GM20431 (cell line): Measurements from ENCODE around the gene MAST1.
"Not testable (repeated sequence)": the region's sequence is repeated elsewhere in the genome, so short reads cannot be mapped to it uniquely, and the experiment has no call there.

Source experiments
- in situ Hi-C: fragments of 300-500 bp; cut with MseI, MboI; formaldehyde crosslinking; loops from one replicate; pipeline ENCODE4 v1.15.0; 2020; ENCODE audit warnings: low sequenced_read_pairs; ENCODE audit not compliant: unreplicated experiment

The MAST1 gene

GRCh38 chr19:12888006-12888603, 49.8 kb downstream of the MAST1 start:
- in situ Hi-C loops, result no loop called here

- in situ Hi-C loops, result not testable (repeated sequence)
Measured at GRCh38 chr19:12890299-12890786, 52.0 kb downstream of the MAST1 start.

DNA sequence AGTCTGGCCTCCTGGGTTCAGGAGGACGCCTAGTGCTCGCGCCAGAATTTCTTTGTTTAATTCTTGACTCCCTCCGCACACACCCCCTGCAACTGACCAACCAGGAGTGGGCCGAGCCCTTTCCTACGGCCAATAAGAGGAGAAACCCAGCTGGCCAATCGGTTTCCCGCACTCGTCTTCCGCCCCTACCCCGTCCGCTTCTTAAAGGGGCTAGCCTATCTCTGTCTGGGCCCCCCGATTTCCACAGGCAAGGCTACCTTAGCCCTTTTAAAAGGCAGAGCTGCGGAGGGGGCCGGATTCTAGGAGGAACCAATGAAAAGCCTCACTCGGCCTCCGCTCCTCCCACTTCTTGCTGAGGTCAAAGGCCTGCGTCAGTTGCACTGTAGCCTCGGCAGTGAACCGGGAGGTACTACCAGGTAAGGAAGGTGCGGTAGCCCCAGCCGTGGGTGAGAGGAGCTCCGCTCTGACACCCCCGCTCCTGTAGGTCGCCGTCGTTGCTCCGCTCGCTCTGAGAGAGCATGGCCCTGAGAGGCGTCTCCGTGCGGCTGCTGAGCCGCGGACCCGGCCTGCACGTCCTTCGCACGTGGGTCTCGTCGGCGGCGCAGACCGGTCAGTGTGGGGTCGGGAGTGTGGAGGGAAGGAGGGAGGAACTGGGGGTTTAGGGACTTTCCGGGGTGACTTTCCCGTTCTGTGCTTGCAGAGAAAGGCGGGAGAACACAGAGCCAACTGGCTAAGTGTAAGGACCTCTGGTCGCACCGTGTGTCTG, 52.7 kb downstream of the MAST1 start, which contains the start of gene GCDH:
Gene GCDH, plus strand, starts transcription at position 374 of the 766 bp plus-strand sequence. Its CDS starts 145 bp downstream, at position 519.
- in situ Hi-C loops, result no loop called here

DNA sequence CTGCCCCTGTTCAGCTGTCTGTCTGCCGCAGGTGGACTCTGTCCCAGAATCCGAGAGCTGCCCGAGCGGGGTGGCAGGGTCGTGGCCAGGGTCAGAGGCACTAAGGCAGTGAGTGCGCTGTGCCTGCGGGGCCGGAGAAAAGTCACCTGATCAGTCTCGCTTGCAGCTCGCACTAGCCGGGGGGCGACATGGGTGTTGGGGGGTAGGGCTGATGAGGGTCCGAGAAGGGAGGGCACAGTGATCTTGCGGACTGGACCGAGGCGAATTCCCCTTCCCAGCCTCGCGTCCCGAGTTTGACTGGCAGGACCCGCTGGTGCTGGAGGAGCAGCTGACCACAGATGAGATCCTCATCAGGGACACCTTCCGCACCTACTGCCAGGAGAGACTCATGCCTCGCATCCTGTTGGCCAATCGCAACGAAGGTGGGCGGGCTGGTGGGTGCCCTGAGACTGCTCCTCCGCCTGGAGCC, 53.3 kb downstream of the MAST1 start:
- in situ Hi-C loops, result no loop called here

DNA sequence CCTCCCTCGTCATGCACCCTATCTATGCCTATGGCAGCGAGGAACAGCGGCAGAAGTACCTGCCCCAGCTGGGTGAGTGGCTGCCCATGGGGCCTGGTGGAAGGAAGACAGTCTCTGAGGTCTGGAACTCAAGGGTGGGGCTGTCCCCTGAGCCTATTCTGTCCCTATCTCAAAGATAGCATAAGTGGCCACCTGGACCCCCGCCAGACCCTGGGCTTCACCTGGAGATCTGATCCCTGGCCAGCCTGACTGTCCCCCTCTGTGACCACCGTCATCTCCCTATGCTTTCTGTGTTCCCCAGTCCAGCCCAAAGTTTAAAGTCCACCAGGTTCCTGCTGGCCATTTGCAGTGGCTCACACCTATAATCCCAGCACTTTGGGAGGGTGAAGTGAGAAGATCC, 55.3 kb downstream of the MAST1 start:
- in situ Hi-C loops, result no loop called here

DNA sequence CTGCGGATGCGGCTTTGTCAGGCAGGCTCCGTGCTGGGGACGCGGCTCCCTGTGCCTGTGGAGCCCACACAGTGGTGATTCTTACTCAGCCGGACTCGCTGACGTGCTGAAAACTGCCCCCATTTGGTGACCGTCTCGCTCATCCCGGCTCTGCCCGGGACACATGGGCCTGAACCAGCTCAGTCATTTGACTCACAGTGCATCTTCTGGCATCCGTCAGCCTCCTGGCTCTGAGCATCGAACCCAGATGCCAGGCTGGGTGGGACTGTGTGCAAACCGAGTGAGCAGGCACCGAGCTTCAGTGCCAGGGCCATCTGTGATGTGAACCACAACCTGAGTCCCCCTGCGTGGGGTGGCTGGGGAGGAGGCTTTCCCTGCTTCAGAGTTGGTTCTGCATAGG, 58.1 kb downstream of the MAST1 start:
- in situ Hi-C loops, result no loop called here

DNA sequence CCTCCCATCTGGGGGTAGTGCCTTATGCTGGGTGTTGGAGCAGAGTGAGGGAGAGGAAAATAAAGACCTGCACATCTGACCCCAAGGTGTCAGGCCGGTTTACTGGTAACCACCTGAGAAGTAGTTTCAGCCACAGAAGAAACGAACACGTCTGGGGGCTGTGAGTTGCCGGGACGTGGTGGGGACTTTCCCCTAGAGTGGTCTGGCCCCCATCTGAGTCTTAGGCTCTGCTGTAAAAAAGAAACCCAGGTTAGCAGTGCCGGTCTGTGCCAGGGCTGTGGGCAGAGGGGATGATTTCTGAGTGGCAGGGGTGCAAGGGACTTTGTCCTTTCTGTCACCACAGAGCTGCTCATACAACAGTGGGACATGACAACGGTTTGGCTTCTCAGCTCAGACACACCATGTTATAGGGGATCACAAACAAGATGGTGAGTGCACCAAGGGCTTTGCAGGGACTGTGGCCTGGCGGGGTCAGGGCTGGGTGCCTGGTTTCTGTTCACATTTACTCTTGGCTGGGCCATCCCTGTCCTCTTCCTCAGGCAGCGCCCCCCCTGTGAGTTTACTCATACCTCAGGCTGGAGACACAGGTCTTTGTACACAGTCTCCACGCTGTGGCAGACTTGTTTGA, 61.7 kb downstream of the MAST1 start:
- in situ Hi-C loops, result no loop called here

DNA sequence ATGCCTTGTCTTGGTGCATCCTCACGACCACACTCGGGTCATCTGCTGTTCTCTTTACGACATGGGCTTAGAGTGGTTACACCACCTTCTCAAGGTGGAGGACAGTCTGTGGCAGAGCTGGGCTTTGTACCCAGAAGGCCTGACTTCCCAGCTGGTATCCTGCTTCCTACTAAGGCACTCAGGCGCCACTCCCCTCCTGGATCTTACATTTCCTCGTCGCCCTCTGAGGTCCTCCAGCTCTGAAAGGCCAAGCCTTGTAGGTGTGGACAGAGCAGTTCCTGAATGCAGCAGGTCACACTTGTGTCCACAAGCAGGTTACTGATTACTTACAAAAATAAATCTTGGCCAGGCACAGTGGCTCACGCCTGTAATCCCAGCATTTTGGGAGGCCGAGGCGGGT, 68.9 kb downstream of the MAST1 start:
- in situ Hi-C loops, result no loop called here

DNA sequence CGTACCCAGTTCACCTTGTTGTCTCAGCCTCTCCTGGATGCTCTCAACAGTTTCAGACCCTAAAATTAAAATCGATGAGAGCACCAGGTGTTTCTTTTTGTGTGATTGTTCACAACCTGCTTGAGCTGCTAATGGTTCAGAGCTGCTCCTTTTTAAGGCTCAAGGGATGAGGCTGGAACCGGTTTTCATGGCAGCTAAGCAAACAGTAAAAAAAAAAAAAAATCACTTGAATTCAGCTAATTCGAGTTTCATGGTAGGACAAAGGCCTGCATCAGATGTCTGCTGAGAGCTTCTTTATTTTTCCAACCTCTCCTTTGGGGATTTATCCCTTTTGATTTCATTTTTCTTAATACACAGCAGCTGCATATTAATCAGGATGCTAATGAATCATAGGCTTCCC, 74.3 kb downstream of the MAST1 start:
- in situ Hi-C loops, result no loop called here

- in situ Hi-C loops, result no loop called here
Measured at GRCh38 chr19:12913011-12913561, 74.8 kb downstream of the MAST1 start.

DNA sequence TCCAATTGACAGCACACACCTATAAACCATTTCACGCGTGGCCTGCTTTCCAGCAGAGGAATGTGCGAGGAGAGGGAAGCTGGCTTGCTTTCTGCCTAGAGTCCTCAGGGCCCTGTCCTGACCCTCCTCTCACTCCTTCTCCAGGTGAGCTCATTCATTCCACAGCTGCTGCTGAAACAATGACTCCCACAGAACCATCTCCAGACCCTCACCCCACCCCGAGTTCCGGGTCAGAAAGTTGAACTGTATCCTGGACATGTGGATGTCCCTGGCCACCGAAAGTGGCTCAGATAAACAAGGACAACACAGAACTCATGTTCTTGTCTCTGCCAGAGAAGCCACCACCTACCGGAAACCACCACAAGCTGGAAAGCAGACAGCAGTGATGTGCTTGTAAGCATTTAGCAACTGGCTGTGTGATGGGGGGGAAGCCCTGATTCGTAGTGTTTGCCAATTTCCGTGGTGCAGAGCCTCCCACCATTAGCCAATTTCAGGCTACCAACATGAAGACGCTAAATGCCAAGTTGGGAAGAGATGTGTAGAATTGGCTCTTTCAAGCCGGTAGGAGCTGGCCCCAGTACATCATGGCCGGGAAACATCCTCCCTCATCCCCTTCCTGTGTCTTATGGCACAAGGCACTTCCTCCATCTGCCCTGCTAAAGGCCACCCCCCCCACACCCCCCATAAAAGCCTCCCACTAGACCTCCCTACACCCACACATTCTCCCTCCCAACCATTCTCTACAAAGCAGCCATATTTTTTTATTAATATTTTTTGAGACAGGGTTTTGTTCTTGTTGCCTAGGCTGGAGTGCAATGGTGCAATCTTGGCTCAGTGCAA, 75.8 kb downstream of the MAST1 start:
- in situ Hi-C loops, result no loop called here

DNA sequence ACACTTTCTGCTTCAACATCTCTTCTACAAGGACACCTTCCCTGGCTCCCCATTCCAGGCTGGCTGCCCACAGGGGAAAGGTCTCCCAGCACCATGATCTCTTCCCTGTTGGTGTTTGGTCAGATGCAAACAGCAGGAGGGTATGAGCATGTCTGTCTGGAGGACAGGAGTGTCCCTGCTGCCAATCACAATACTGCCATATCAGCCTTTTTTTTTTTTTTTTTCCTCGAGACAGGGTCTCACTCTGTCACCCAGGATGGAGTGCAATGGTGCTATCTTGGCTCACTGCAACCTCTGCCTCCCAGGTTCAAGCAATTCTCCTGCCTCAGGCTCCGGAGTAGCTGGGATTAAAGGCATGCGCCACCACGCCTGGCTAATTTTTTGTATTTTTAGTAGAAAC, 77.5 kb downstream of the MAST1 start:
- in situ Hi-C loops, result not testable (repeated sequence)

GRCh38 chr19:12918253-12918652, 79.9 kb downstream of the MAST1 start:
- in situ Hi-C loops, result no loop called here

GRCh38 chr19:12921047-12921446, 82.7 kb downstream of the MAST1 start:
- in situ Hi-C loops, result no loop called here

DNA sequence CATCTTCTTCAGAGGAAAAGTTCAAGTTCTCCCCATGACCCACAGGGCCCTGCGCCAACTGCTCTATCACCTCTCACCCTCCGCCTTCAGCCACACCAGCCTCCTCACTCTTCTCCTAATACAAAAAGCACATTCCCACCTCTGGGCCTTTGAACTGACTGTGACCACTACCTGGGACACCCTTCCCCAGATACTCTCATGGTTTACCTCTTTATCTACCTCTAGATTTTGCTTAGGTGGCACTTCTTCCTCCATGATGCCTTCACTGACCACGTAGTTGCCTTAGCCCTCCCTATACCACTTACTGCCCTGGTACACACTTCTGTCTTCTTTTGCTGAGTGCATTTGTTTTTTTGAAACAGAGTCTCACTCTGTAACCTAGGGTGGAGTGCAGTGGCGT, 84.6 kb downstream of the MAST1 start:
- in situ Hi-C loops, result no loop called here
